DND-41 (cell line): ENCODE measurements around the gene EIF4EBP3.
A peak's percentile ranks its signal among the peaks of the same experiment; 100 is the strongest.

Source experiments
- ATAC-seq: fragments of 200-7000 bp; cut with Tn5 transposase; 3 replicates; pipeline ENCODE4 v1.9.1; 2021; ENCODE audit warnings: low read depth; ENCODE audit not compliant: insufficient read depth
- DNase-seq: peaks from one replicate; pipeline ENCODE4 v3.0.0-alpha.2; 2020
- H2AFZ ChIP-seq: 2 replicates; pipeline ENCODE4 v1.6.0; 2012; ENCODE audit warnings: low read depth, low read length
- H3K27ac ChIP-seq: 2 replicates; pipeline ENCODE4 v1.5.1; 2012; ENCODE audit warnings: low read length, inconsistent platforms
- H3K27me3 ChIP-seq: fragments of 200-600 bp; sonication (generic); 2 replicates; pipeline ENCODE4 v1.6.0; 2012; ENCODE audit warnings: low read length, mild to moderate bottlenecking, inconsistent platforms; ENCODE audit not compliant: insufficient read depth, poor library complexity
- H3K36me3 ChIP-seq: 2 replicates; pipeline ENCODE4 v1.5.1; 2012; ENCODE audit warnings: low read length, inconsistent platforms; ENCODE audit not compliant: insufficient read depth
- H3K4me1 ChIP-seq: 2 replicates; pipeline ENCODE4 v1.5.1; 2012; ENCODE audit warnings: mild to moderate bottlenecking, low read length; ENCODE audit not compliant: insufficient read depth
- H3K4me2 ChIP-seq: 2 replicates; pipeline ENCODE4 v1.6.0; 2012; ENCODE audit warnings: mild to moderate bottlenecking, moderate library complexity, low read length, inconsistent platforms; ENCODE audit not compliant: insufficient read depth
- H3K4me3 ChIP-seq, 2 experiments: fragments of 200-600 bp in 1 of 2; shearing (Covaris generic) in 1 of 2; 2 replicates each; pipeline ENCODE4 v1.5.1; 2012 to 2016; ENCODE audit warnings: inconsistent platforms in 2 of 2, low read length in 2 of 2, mild to moderate bottlenecking in 2 of 2, low read depth in 1 of 2, moderate library complexity in 1 of 2
- H3K79me2 ChIP-seq: 2 replicates; pipeline ENCODE4 v1.6.0; 2012; ENCODE audit warnings: low read length, inconsistent platforms; ENCODE audit not compliant: insufficient read depth
- H3K9ac ChIP-seq: 2 replicates; pipeline ENCODE4 v1.6.0; 2012; ENCODE audit warnings: low read depth, mild to moderate bottlenecking, inconsistent platforms, low read length, moderate library complexity
- H3K9me3 ChIP-seq: 2 replicates; pipeline ENCODE4 v1.5.1; 2012; ENCODE audit warnings: low read length, moderate library complexity, mild to moderate bottlenecking, inconsistent platforms; ENCODE audit not compliant: insufficient read depth, severe bottlenecking
- H4K20me1 ChIP-seq: 2 replicates; pipeline ENCODE4 v1.6.0; 2012; ENCODE audit warnings: low read length; ENCODE audit not compliant: insufficient read depth
- EZH2 ChIP-seq: IDR thresholded peaks from 3 replicates; pipeline ENCODE4 v1.6.1; 2012; ENCODE audit warnings: borderline replicate concordance, low read depth, mild to moderate bottlenecking, moderate library complexity, low read length, inconsistent platforms; ENCODE audit not compliant: severe bottlenecking
- TF ChIP-seq, protein P1 (sequence below): IDR thresholded peaks from 2 replicates; pipeline ENCODE4 v1.5.1; 2012; ENCODE audit warnings: borderline replicate concordance, low read length, moderate library complexity, mild to moderate bottlenecking; ENCODE audit not compliant: poor library complexity, severe bottlenecking; ENCODE audit errors: extremely low read depth

Gene EIF4EBP3

DNA sequence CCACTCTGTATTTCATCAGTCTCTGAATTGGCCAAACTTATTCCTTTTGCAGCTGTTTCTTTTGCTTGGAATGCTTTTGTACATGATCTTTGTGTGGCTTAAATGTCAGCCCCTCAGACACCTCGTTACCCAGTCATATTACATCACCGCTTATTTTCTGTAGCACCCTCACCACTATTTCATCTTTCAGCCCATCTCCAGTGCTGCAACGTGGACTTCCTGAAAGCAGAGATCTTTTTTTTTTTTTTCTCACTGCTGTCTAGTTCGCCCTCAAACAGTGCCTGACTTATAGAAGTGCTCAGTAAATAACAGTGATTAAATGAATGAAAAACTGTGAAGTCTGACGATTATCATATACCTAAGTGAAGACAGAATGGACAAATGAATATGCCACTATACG lies 9.0 kb downstream of the EIF4EBP3 start:
- Histone ChIP-seq H3K4me1 (peaks cover 42% of the 10 kb centered on the region), H3K4me3 (peak overlapping the region; percentile 84 to 93), H3K79me2 (peaks cover 55% of the 10 kb centered on the region), H3K4me2 (peak overlapping the region; percentile 68), H3K36me3 (peaks cover 52% of the 10 kb centered on the region), H4K20me1 (no peaks in the 10 kb centered on the region), H3K9ac (peak overlapping the region; percentile 96), H3K27ac (peak overlapping the region; percentile 98), H2AFZ (peak overlapping the region; percentile 96; the same call in 1 of the 2 replicates), H3K27me3 (no peaks in the 10 kb centered on the region), H3K9me3 (no peaks in the 10 kb centered on the region)
- TF ChIP-seq, protein P1, sequence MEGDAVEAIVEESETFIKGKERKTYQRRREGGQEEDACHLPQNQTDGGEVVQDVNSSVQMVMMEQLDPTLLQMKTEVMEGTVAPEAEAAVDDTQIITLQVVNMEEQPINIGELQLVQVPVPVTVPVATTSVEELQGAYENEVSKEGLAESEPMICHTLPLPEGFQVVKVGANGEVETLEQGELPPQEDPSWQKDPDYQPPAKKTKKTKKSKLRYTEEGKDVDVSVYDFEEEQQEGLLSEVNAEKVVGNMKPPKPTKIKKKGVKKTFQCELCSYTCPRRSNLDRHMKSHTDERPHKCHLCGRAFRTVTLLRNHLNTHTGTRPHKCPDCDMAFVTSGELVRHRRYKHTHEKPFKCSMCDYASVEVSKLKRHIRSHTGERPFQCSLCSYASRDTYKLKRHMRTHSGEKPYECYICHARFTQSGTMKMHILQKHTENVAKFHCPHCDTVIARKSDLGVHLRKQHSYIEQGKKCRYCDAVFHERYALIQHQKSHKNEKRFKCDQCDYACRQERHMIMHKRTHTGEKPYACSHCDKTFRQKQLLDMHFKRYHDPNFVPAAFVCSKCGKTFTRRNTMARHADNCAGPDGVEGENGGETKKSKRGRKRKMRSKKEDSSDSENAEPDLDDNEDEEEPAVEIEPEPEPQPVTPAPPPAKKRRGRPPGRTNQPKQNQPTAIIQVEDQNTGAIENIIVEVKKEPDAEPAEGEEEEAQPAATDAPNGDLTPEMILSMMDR: no peak
- no peak for TF ChIP-seq EZH2
- peak; percentile 40 for DNase-seq
- ATAC-seq: peak; percentile 35; the same call in 2 of the 3 replicates

DNA sequence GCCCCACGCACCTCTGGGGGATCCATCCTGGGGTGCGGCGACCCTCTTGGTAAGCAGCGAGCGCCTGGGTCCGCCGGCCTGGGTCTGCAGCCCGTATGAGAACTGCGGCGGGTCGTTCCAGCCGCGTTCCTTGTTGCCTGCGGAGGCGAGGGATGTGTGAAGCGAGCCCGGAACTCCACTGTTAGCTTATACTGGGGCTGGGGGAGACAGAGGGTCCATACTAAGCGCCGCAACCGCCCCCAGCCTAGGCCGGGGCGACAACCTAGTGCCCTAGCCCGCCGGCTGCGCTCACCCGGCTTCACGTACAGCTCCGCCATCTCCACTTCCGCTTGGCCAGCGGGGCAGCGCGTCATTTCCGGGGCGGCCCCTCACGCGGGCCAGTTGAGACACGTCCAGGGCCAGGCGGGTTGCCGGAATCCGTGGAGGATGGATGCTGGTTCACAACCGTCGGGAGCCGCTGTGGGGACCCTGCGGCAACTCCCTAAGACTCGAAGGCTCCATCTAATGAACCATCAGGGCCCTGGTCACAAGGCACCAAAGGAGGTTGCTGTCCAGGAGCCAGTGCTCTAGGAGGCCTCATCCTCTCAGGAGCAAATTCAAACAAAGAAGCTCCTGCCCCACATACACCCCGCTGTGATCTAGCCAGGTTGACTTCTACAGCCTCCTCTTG lies 9.8 kb downstream of the EIF4EBP3 start, which contains the start of gene SRA1:
SRA1 (minus strand) TSS at position 338 of the 670 bp plus-strand sequence; CDS start at position 317, 21 bp downstream.
- peak within 1 kb of the TSS; percentile 96 for H3K9ac ChIP-seq
- no peaks in the 10 kb centered on the region for H4K20me1 ChIP-seq
- H3K79me2 ChIP-seq: peaks cover 48% of the 10 kb centered on the region
- TF ChIP-seq EZH2: no peak
- TF ChIP-seq, protein P1: peak; percentile 1
- peaks cover 53% of the 10 kb centered on the region for H3K36me3 ChIP-seq
- H3K9me3 ChIP-seq: no peaks in the 10 kb centered on the region
- peak within 1 kb of the TSS; percentile 98 for H3K27ac ChIP-seq
- H3K4me1 ChIP-seq: peaks cover 48% of the 10 kb centered on the region
- peak within 1 kb of the TSS; percentile 96 for H2AFZ ChIP-seq
- ATAC-seq (peak; percentile 91), DNase-seq (peak; percentile 90)
- H3K27me3 ChIP-seq: no peaks in the 10 kb centered on the region
- peak within 1 kb of the TSS; percentile 84 to 93 for H3K4me3 ChIP-seq
- peak within 1 kb of the TSS; percentile 68 for H3K4me2 ChIP-seq

DNA sequence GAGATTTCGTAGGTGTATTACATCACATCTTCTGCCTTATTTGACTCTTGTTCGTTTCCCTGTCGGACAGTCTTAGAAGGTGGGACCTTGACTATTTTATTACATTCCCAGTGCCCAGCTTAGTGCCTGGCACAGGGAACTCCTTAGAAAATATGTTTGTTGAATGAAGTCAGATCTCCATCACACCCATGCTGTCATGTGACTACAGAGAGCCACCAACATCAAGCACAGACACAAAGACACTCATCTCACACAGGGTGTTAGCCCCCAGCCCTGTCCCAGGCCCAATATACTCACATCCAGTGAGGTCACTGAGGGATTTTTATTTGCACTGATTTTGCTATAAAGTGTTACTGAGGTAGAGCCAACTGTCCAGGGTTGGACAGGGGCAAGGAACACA lies 10.5 kb downstream of the EIF4EBP3 start:
- no peak for ATAC-seq
- TF ChIP-seq, protein P1: no peak
- no peak for TF ChIP-seq EZH2
- H3K79me2 ChIP-seq: peaks cover 43% of the 10 kb centered on the region
- peak overlapping the region; percentile 96 for H3K9ac ChIP-seq
- peak overlapping the region; percentile 96 for H2AFZ ChIP-seq
- H3K4me3 ChIP-seq: peak overlapping the region in 1 of 2 experiments; percentile 93; a peak in 3 of 4 replicates
- peak overlapping the region; percentile 68 for H3K4me2 ChIP-seq
- no peaks in the 10 kb centered on the region for H3K27me3 ChIP-seq
- H4K20me1 ChIP-seq: no peaks in the 10 kb centered on the region
- no peaks in the 10 kb centered on the region for H3K9me3 ChIP-seq
- H3K4me1 ChIP-seq: peaks cover 54% of the 10 kb centered on the region
- DNase-seq: no peak
- H3K27ac ChIP-seq: peak overlapping the region; percentile 98
- peaks cover 51% of the 10 kb centered on the region for H3K36me3 ChIP-seq
